Panc1 (cell line): Measurements from ENCODE around the gene PARVB. TPM values are rescaled to one million over a fixed set of nuclear protein-coding genes. Genes with fewer than 3 reads are reported as not detected.

ENCODE experiments used
- ATAC-seq: fragments of 200-7000 bp; cut with Tn5 transposase; 2 replicates; pipeline ENCODE4 v1.9.1; 2020; ENCODE audit warnings: mild to moderate bottlenecking, moderate library complexity
- BruUV-seq: library from RNA; stranded (reverse); fragments of 400-500 nt; replicated peaks from 2 replicates; lab custom pipeline; 2021; lab: Mats Ljungman, UMichigan
- CTCF ChIA-PET: fragments of 300-600 bp; sonication (Branson Sonifier 250); formaldehyde crosslinking; loops from one replicate; lab custom pipeline; 2022; ENCODE audit warnings: antibody characterized with exemption; lab: Charles Lee
- POLR2A ChIA-PET: fragments of 300-600 bp; sonication (Branson Sonifier 250); formaldehyde crosslinking; loops from one replicate; lab custom pipeline; 2022; ENCODE audit warnings: antibody characterized with exemption; lab: Charles Lee
- DNase-seq: peaks from one replicate; pipeline ENCODE4 v3.0.0-alpha.2; 2010; ENCODE audit warnings: low read depth, low spot score
- H3K27ac ChIP-seq: 2 replicates; pipeline ENCODE4 v1.5.1; 2011; ENCODE audit warnings: mild to moderate bottlenecking, low read length, inconsistent platforms
- H3K27me3 ChIP-seq: fragments of 200-500 bp; sonication (Bioruptor generic); 2 replicates; pipeline ENCODE4 v1.6.0; 2014; ENCODE audit warnings: low read length, inconsistent platforms; ENCODE audit not compliant: control insufficient read depth, insufficient read depth
- H3K36me3 ChIP-seq: fragments of 200-500 bp; sonication (Bioruptor generic); 2 replicates; pipeline ENCODE4 v1.5.1; 2014; ENCODE audit warnings: inconsistent platforms, mild to moderate bottlenecking, low read length, moderate library complexity; ENCODE audit not compliant: control insufficient read depth, insufficient read depth
- H3K4me1 ChIP-seq: 2 replicates; pipeline ENCODE4 v1.5.1; 2011; ENCODE audit warnings: inconsistent platforms, mild to moderate bottlenecking, low read length, moderate library complexity; ENCODE audit not compliant: control insufficient read depth, insufficient read depth
- H3K4me3 ChIP-seq, 2 experiments: 2 replicates each; pipeline ENCODE4 v1.5.1; 2011 to 2012; ENCODE audit warnings: low read depth in 2 of 2, low read length in 2 of 2, mild to moderate bottlenecking in 2 of 2, inconsistent platforms in 1 of 2, moderate library complexity in 1 of 2
- H3K9me3 ChIP-seq: fragments of 200-500 bp; sonication (Bioruptor generic); 2 replicates; pipeline ENCODE4 v1.5.1; 2014; ENCODE audit warnings: low read depth, mild to moderate bottlenecking, inconsistent platforms, low read length, moderate library complexity; ENCODE audit not compliant: control insufficient read depth, insufficient read depth
- POLR2AphosphoS5 ChIP-seq: IDR thresholded peaks from 2 replicates; pipeline ENCODE4 v1.6.1; 2012; ENCODE audit warnings: mild to moderate bottlenecking, low read depth, low read length, moderate library complexity
- SIN3A ChIP-seq: IDR thresholded peaks from 2 replicates; pipeline ENCODE4 v1.6.1; 2012; ENCODE audit warnings: low read depth, mild to moderate bottlenecking, low read length, moderate library complexity, borderline replicate concordance; ENCODE audit not compliant: insufficient read depth
- TCF7L2 ChIP-seq: IDR thresholded peaks from 2 replicates; pipeline ENCODE4 v1.6.1; 2011; ENCODE audit warnings: mild to moderate bottlenecking, low read depth, low read length, inconsistent platforms
- in situ Hi-C: cut with HindIII; loops from 2 replicates; pipeline ENCODE4 v1.10.0; 2016; ENCODE audit warnings: low sequenced_read_pairs, low pct_unique_long_range_greater_than_20kb
- intact Hi-C: fragments of 100-400 bp; cut with micrococcal nuclease; formaldehyde crosslinking; loops from one replicate; pipeline ENCODE4 v1.10.0; 2022; ENCODE audit not compliant: unreplicated experiment
- total RNA-seq: library from RNA; stranded (reverse); gene quantifications from one replicate; pipeline ENCODE4 v1.2.1, GENCODE V29; 2021; ENCODE audit not compliant: unreplicated experiment
- TF ChIP-seq, protein P1 (sequence below), 2 experiments: IDR thresholded peaks; 2 replicates each; pipeline ENCODE4 v1.6.1; 2011 to 2012; ENCODE audit warnings: low read depth in 2 of 2, control low read depth in 1 of 2, low read length in 1 of 2, mild to moderate bottlenecking in 1 of 2, moderate library complexity in 1 of 2; ENCODE audit not compliant: insufficient read depth in 1 of 2
- TF ChIP-seq, protein P2 (sequence below): fragments of 450-650 bp; IDR thresholded peaks from 2 replicates; pipeline ENCODE4 v1.5.1; 2017; ENCODE audit warnings: mild to moderate bottlenecking

PARVB gene
- total RNA-seq, 1 experiment from 2014 or later = 28.1 TPM

DNA sequence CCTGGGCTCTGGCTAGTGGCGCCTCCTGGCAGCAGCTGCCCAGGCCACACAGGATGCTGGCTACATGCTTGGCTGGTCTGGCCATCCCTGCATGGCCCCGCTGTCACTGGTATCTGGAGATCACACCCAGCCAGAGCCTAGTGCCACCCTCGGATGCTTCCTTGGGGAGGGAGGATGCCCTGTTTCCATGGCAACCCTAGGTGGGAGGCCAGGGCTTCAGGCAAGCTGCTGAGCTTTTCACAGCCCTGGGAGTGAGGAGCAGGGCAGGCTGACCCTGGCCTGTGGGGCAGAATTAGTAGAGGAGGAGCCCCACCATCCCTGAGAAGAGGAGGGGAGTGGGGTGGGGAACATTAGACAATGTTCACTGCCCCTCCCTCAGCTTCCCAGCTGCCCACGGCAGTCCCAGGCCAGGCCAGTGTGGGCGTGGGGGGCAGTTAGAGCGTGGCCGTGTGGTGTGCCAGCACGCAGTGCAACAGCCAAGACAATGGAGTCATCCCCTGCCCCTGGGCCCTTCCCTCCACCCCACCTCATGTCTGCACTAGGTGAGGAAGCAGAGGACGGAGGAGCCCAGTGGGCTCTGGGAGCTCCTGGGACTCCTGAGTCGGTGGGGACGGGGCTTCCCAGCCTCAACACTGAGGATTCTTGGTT is 50.4 kb downstream of the PARVB start:
- no TSS peak for BruUV-seq
- Histone ChIP-seq H3K27ac (no peak overlapping the region), H3K9me3 (no peaks in the 10 kb centered on the region), H3K27me3 (no peaks in the 10 kb centered on the region), H3K4me3 (no peak overlapping the region), H3K36me3 (no peaks in the 10 kb centered on the region), H3K4me1 (no peaks in the 10 kb centered on the region)
- DNase-seq (no peak), ATAC-seq (no peak)
- TF ChIP-seq SIN3A (no peak), TCF7L2 (no peak), POLR2AphosphoS5 (no peak)
- TF ChIP-seq, protein P1, sequence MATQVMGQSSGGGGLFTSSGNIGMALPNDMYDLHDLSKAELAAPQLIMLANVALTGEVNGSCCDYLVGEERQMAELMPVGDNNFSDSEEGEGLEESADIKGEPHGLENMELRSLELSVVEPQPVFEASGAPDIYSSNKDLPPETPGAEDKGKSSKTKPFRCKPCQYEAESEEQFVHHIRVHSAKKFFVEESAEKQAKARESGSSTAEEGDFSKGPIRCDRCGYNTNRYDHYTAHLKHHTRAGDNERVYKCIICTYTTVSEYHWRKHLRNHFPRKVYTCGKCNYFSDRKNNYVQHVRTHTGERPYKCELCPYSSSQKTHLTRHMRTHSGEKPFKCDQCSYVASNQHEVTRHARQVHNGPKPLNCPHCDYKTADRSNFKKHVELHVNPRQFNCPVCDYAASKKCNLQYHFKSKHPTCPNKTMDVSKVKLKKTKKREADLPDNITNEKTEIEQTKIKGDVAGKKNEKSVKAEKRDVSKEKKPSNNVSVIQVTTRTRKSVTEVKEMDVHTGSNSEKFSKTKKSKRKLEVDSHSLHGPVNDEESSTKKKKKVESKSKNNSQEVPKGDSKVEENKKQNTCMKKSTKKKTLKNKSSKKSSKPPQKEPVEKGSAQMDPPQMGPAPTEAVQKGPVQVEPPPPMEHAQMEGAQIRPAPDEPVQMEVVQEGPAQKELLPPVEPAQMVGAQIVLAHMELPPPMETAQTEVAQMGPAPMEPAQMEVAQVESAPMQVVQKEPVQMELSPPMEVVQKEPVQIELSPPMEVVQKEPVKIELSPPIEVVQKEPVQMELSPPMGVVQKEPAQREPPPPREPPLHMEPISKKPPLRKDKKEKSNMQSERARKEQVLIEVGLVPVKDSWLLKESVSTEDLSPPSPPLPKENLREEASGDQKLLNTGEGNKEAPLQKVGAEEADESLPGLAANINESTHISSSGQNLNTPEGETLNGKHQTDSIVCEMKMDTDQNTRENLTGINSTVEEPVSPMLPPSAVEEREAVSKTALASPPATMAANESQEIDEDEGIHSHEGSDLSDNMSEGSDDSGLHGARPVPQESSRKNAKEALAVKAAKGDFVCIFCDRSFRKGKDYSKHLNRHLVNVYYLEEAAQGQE (IDR thresholded peaks at IDR 0.05; ENCODE audit: insufficient read depth in 1 of 2, low read depth in 2 of 2, low read length in 1 of 2) = no peak
- TF ChIP-seq, protein P2, sequence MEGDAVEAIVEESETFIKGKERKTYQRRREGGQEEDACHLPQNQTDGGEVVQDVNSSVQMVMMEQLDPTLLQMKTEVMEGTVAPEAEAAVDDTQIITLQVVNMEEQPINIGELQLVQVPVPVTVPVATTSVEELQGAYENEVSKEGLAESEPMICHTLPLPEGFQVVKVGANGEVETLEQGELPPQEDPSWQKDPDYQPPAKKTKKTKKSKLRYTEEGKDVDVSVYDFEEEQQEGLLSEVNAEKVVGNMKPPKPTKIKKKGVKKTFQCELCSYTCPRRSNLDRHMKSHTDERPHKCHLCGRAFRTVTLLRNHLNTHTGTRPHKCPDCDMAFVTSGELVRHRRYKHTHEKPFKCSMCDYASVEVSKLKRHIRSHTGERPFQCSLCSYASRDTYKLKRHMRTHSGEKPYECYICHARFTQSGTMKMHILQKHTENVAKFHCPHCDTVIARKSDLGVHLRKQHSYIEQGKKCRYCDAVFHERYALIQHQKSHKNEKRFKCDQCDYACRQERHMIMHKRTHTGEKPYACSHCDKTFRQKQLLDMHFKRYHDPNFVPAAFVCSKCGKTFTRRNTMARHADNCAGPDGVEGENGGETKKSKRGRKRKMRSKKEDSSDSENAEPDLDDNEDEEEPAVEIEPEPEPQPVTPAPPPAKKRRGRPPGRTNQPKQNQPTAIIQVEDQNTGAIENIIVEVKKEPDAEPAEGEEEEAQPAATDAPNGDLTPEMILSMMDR = no peak
- intact Hi-C loops = no loop called here
- in situ Hi-C loops = no loop called here
- POLR2A ChIA-PET = no interaction called here
- CTCF ChIA-PET = no interaction called here

DNA sequence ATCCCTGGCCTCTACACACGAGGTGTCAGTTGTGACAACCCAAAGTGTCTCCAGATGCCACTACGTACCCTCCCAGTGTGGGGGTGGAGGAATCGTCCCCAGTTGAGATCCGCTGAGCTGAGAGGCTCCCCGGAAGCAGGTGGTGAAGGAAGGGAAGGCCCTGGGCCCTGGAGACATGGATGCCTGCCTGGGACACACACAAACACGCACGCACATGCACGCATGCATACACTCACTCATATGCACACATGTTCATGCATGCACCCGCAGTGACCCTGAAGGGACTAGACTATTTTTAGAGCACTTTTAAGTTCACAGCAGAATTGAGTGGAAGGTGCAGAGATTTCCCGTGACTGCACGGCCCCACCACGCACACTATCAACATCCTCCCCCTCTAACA is 50.9 kb downstream of the PARVB start:
- Histone ChIP-seq H3K9me3 (no peaks in the 10 kb centered on the region), H3K36me3 (no peaks in the 10 kb centered on the region), H3K27me3 (no peaks in the 10 kb centered on the region), H3K4me3 (no peak overlapping the region), H3K27ac (no peak overlapping the region), H3K4me1 (no peaks in the 10 kb centered on the region)
- ATAC-seq (no peak), DNase-seq (no peak)
- TF ChIP-seq, protein P2 = no peak
- no TSS peak for BruUV-seq
- ChIA-PET CTCF (no interaction called here), POLR2A (no interaction called here)
- in situ Hi-C loops = no loop called here
- intact Hi-C loops = no loop called here
